HCT116 (cell line): ENCODE data around the gene UBE2S. TPM values are rescaled to one million over a fixed set of nuclear protein-coding genes. Genes with fewer than 3 reads are reported as not detected.

ENCODE experiments used
- ATAC-seq: fragments of 200-7000 bp; cut with Tn5 transposase; 2 replicates; pipeline ENCODE4 v1.9.1; 2020; ENCODE audit warnings: mild to moderate bottlenecking, moderate library complexity
- BruUV-seq: library from RNA; stranded (reverse); fragments of 400-500 nt; replicated peaks from 2 replicates; lab custom pipeline; 2021; lab: Mats Ljungman, UMichigan
- CTCF ChIA-PET: fragments of 300-600 bp; sonication (Branson Sonifier 250); formaldehyde crosslinking; loops from one replicate; lab custom pipeline; 2021; ENCODE audit warnings: antibody characterized with exemption; lab: Charles Lee
- POLR2A ChIA-PET: fragments of 300-600, 350-600 bp; sonication (Branson Sonifier 250); formaldehyde crosslinking; loops from one replicate; lab custom pipeline; 2021; ENCODE audit warnings: antibody characterized with exemption; lab: Charles Lee
- RAD21 ChIA-PET, 2 experiments: fragments of 300-600 bp; sonication (Branson Sonifier 250); formaldehyde crosslinking; loops; one replicate each; lab custom pipeline; 2023; ENCODE audit warnings: low total read pairs in 2 of 2; ENCODE audit not compliant: uncharacterized antibody in 2 of 2, unreplicated experiment in 2 of 2, low non-redundant PET in 1 of 2; lab: Charles Lee
- DNase-seq: peaks from one replicate; pipeline ENCODE4 v3.0.0-alpha.2; 2010; ENCODE audit warnings: low read depth, low spot score
- H2AFZ ChIP-seq: fragments of 200-600 bp; shearing (Covaris generic), sonication (generic); 2 replicates; pipeline ENCODE4 v1.6.1; 2017; ENCODE audit warnings: low read depth, mixed run types, mixed read lengths, antibody characterized with exemption, low read length; ENCODE audit not compliant: poor library complexity, severe bottlenecking
- H3K27ac ChIP-seq: 2 replicates; pipeline ENCODE4 v1.5.1; 2012; ENCODE audit warnings: low read depth, low read length
- H3K27me3 ChIP-seq: fragments of 200-600 bp; sonication (generic); 2 replicates; pipeline ENCODE4 v1.6.1; 2016; ENCODE audit warnings: mixed run types, low read length, mixed read lengths; ENCODE audit not compliant: insufficient read depth
- H3K36me3 ChIP-seq, 2 experiments: fragments of 200-500 bp in 1 of 2; fragments of 200-600 bp in 1 of 2; sonication (Bioruptor generic) in 1 of 2; sonication (generic) in 1 of 2; 2 replicates each; pipeline versions ENCODE4 v1.5.1 to v1.6.1; 2014 to 2016; ENCODE audit warnings: low read length in 2 of 2, inconsistent platforms in 1 of 2, mixed read lengths in 1 of 2, mixed run types in 1 of 2; ENCODE audit not compliant: insufficient read depth in 2 of 2, control insufficient read depth in 1 of 2
- H3K4me1 ChIP-seq, 2 experiments: fragments of 200-600 bp in 1 of 2; sonication (generic) in 1 of 2; 2 replicates each; pipeline versions ENCODE4 v1.5.1 to v1.6.1; 2012 to 2017; ENCODE audit warnings: low read length in 2 of 2, inconsistent platforms in 1 of 2, mild to moderate bottlenecking in 1 of 2, mixed read lengths in 1 of 2, mixed run types in 1 of 2, moderate library complexity in 1 of 2; ENCODE audit not compliant: insufficient read depth in 2 of 2, control insufficient read depth in 1 of 2
- H3K4me2 ChIP-seq: fragments of 200-600 bp; sonication (generic); 2 replicates; pipeline ENCODE4 v1.6.1; 2017; ENCODE audit warnings: mixed run types, low read length, mixed read lengths
- H3K4me3 ChIP-seq, 2 experiments: fragments of 200-600 bp in 1 of 2; sonication (generic) in 1 of 2; replicated peaks in 1 of 2; 2 replicates each; pipeline ENCODE4 v1.5.1; 2011 to 2016; ENCODE audit warnings: low read length in 2 of 2, control low read depth in 1 of 2, low read depth in 1 of 2, mild to moderate bottlenecking in 1 of 2, mixed read lengths in 1 of 2, mixed run types in 1 of 2
- H3K79me2 ChIP-seq: fragments of 200-600 bp; sonication (generic); 2 replicates; pipeline ENCODE4 v1.6.1; 2017; ENCODE audit warnings: mild to moderate bottlenecking, mixed run types, low read length, moderate library complexity, mixed read lengths; ENCODE audit not compliant: insufficient read depth
- H3K9ac ChIP-seq: fragments of 200-600 bp; sonication (generic); 2 replicates; pipeline ENCODE4 v1.6.1; 2016; ENCODE audit warnings: low read length, mixed read lengths
- H3K9me2 ChIP-seq: fragments of 200-600 bp; sonication (generic), shearing (Covaris generic); 2 replicates; pipeline ENCODE4 v1.6.1; 2017; ENCODE audit warnings: mixed run types, mild to moderate bottlenecking, moderate library complexity; ENCODE audit not compliant: insufficient read depth
- H3K9me3 ChIP-seq, 2 experiments: fragments of 200-500 bp in 1 of 2; fragments of 200-600 bp in 1 of 2; sonication (Bioruptor generic) in 1 of 2; sonication (generic) in 1 of 2; 2 replicates each; pipeline ENCODE4 v1.6.1; 2014 to 2017; ENCODE audit warnings: low read length in 2 of 2, mixed read lengths in 2 of 2, inconsistent platforms in 1 of 2, low read depth in 1 of 2, mild to moderate bottlenecking in 1 of 2, mixed run types in 1 of 2, moderate library complexity in 1 of 2; ENCODE audit not compliant: control insufficient read depth in 1 of 2, insufficient read depth in 1 of 2
- H4K20me1 ChIP-seq: fragments of 200-600 bp; sonication (generic), shearing (Covaris generic); 2 replicates; pipeline ENCODE4 v1.6.1; 2017; ENCODE audit warnings: mixed run types, mild to moderate bottlenecking, moderate library complexity; ENCODE audit not compliant: insufficient read depth
- CEBPB ChIP-seq: IDR thresholded peaks from 2 replicates; pipeline ENCODE4 v1.6.1; 2012; ENCODE audit warnings: low read depth
- EGR1 ChIP-seq: IDR thresholded peaks from 2 replicates; pipeline ENCODE4 v1.6.1; 2012; ENCODE audit warnings: low read depth
- ELF1 ChIP-seq: IDR thresholded peaks from 2 replicates; pipeline ENCODE4 v1.6.1; 2012; ENCODE audit warnings: low read depth, borderline replicate concordance
- EZH2 ChIP-seq: fragments of 200-600 bp; sonication (generic); IDR thresholded peaks from 2 replicates; pipeline ENCODE4 v1.6.1; 2017; ENCODE audit warnings: antibody characterized with exemption, mixed run types
- FOSL1 ChIP-seq: IDR thresholded peaks from 2 replicates; pipeline ENCODE4 v1.6.1; 2012; ENCODE audit warnings: low read depth
- JUND ChIP-seq: IDR thresholded peaks from 2 replicates; pipeline ENCODE4 v1.6.1; 2012
- POLR2AphosphoS5 ChIP-seq: IDR thresholded peaks from 2 replicates; pipeline ENCODE4 v1.6.1; 2011; ENCODE audit warnings: mild to moderate bottlenecking, low read depth, low read length, moderate library complexity
- SIN3A ChIP-seq: IDR thresholded peaks from 2 replicates; pipeline ENCODE4 v1.6.1; 2012; ENCODE audit warnings: low read depth
- SP1 ChIP-seq: IDR thresholded peaks from 2 replicates; pipeline ENCODE4 v1.6.1; 2012; ENCODE audit warnings: low read depth
- TCF7L2 ChIP-seq: IDR thresholded peaks from 2 replicates; pipeline ENCODE4 v1.7.0; 2011; ENCODE audit warnings: borderline replicate concordance, inconsistent platforms; ENCODE audit not compliant: insufficient read depth, insufficient read length; ENCODE audit errors: extremely low read depth
- YY1 ChIP-seq: IDR thresholded peaks from 2 replicates; pipeline ENCODE4 v1.6.1; 2011; ENCODE audit warnings: low read length, low read depth, moderate library complexity, mild to moderate bottlenecking; ENCODE audit not compliant: insufficient replicate concordance; ENCODE audit errors: extremely low read depth
- ZFX ChIP-seq: fragments of 450-650 bp; IDR thresholded peaks from 2 replicates; pipeline ENCODE4 v1.6.1; 2017
- ZNF274 ChIP-seq: fragments of 200-500 bp; sonication (Bioruptor generic); IDR thresholded peaks from 2 replicates; pipeline ENCODE4 v1.6.1; 2014; ENCODE audit warnings: mild to moderate bottlenecking, low read depth, low read length, inconsistent platforms
- intact Hi-C: fragments of 100-400 bp; cut with micrococcal nuclease; formaldehyde crosslinking; loops from 2 replicates; pipeline ENCODE4 v1.10.0; 2022
- total RNA-seq: library from RNA; stranded (reverse); gene quantifications from one replicate; pipeline ENCODE4 v1.2.1, GENCODE V29; 2021; ENCODE audit not compliant: unreplicated experiment
- TF ChIP-seq, protein P1 (sequence below), 3 experiments: fragments of 200-600 bp in 1 of 3; sonication (generic) in 1 of 3; IDR thresholded peaks in 2 of 3; conservative IDR thresholded peaks in 1 of 3; 2 replicates each; pipeline ENCODE4 v1.5.1; 2012 to 2017; ENCODE audit warnings: low read depth in 2 of 3, low read length in 2 of 3, antibody characterized with exemption in 1 of 3, borderline replicate concordance in 1 of 3, control low read depth in 1 of 3, mild to moderate bottlenecking in 1 of 3, mixed read lengths in 1 of 3, mixed run types in 1 of 3, moderate library complexity in 1 of 3; ENCODE audit not compliant: insufficient read depth in 1 of 3
- TF ChIP-seq, protein P2 (sequence below): IDR thresholded peaks from 2 replicates; pipeline ENCODE4 v1.6.1; 2012
- TF ChIP-seq, protein P3 (sequence below): IDR thresholded peaks from 2 replicates; pipeline ENCODE4 v1.6.1; 2012; ENCODE audit warnings: low read depth
- TF ChIP-seq, protein P4 (sequence below): IDR thresholded peaks from 2 replicates; pipeline ENCODE4 v1.6.1; 2012
- TF ChIP-seq, protein P5 (sequence below): IDR thresholded peaks from 2 replicates; pipeline ENCODE4 v1.6.1; 2011; ENCODE audit warnings: mild to moderate bottlenecking, low read length, moderate library complexity; ENCODE audit not compliant: insufficient replicate concordance; ENCODE audit errors: extremely low read depth

Gene UBE2S
- total RNA-seq, 1 experiment from 2014 or later = 515 TPM

DNA sequence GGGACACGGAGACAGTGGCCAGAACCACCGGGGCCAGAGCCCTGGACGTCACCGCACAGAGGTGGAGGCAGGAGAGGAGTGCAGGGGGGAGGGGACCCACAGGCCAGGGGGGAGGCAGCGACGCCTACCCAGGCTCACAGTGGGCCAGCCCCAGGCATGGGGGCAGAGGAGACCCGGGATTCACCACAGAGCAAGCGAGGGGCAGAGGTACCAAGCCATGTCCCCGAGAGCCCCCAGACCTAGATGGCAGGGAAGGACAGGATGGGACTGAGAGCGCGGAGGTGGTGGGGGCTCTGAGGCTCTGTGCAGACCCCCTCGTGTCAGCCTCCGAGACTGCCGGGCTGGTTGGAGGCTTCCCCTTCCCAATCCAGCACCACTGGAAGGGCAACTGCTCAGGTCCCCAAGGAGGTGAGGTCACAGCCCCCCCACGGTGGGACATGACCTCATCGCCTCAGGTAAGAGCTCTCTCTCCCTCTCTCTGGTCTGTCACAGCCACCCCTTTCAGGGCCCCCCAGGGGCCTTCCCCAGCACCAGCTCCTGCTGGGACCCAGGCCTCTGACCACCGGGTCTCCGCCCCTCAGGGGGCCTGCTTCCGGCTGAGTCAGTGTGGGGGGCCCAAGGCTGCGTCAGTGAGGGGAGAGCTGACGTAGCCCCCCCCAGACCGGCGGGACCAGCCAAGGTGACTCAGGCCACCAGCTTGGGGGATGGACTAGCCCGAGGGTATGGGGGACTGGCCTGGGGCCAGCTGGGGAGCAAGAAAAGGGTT lies 35.1 kb downstream of the UBE2S start:
- Histone ChIP-seq H3K27ac (no peak overlapping the region; the same call in 1 of the 2 replicates), H3K4me1 (peaks cover 25 to 61% of the 10 kb centered on the region in 2 experiments; a peak in 3 of 4 replicates), H3K36me3 (no peaks in the 10 kb centered on the region), H3K9me2 (no peaks in the 10 kb centered on the region), H3K9me3 (no peaks in the 10 kb centered on the region), H3K27me3 (no peaks in the 10 kb centered on the region), H3K4me3 (no peak overlapping the region), H3K79me2 (no peaks in the 10 kb centered on the region), H4K20me1 (no peaks in the 10 kb centered on the region), H2AFZ (no peak overlapping the region), H3K4me2 (no peak overlapping the region), H3K9ac (no peak overlapping the region)
- CTCF ChIA-PET = no interaction called here
- ATAC-seq (no peak), DNase-seq (no peak)
- TF ChIP-seq, protein P1, sequence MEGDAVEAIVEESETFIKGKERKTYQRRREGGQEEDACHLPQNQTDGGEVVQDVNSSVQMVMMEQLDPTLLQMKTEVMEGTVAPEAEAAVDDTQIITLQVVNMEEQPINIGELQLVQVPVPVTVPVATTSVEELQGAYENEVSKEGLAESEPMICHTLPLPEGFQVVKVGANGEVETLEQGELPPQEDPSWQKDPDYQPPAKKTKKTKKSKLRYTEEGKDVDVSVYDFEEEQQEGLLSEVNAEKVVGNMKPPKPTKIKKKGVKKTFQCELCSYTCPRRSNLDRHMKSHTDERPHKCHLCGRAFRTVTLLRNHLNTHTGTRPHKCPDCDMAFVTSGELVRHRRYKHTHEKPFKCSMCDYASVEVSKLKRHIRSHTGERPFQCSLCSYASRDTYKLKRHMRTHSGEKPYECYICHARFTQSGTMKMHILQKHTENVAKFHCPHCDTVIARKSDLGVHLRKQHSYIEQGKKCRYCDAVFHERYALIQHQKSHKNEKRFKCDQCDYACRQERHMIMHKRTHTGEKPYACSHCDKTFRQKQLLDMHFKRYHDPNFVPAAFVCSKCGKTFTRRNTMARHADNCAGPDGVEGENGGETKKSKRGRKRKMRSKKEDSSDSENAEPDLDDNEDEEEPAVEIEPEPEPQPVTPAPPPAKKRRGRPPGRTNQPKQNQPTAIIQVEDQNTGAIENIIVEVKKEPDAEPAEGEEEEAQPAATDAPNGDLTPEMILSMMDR (IDR thresholded peaks at IDR 0.05 in 2 of 3, conservative IDR thresholded peaks at IDR 0.05 in 1 of 3; ENCODE audit: borderline replicate concordance in 1 of 3, insufficient read depth in 1 of 3, low read depth in 2 of 3, low read length in 2 of 3) = no peak
- TF ChIP-seq ZFX (no peak), FOSL1 (no peak), SIN3A (no peak), EZH2 (no peak), JUND (no peak), POLR2AphosphoS5 (no peak), ELF1 (no peak), ZNF274 (no peak), YY1 (no peak), CEBPB (no peak), EGR1 (no peak), TCF7L2 (no peak), SP1 (no peak)
- TF ChIP-seq, protein P2, sequence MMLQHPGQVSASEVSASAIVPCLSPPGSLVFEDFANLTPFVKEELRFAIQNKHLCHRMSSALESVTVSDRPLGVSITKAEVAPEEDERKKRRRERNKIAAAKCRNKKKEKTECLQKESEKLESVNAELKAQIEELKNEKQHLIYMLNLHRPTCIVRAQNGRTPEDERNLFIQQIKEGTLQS = no peak
- TF ChIP-seq, protein P3, sequence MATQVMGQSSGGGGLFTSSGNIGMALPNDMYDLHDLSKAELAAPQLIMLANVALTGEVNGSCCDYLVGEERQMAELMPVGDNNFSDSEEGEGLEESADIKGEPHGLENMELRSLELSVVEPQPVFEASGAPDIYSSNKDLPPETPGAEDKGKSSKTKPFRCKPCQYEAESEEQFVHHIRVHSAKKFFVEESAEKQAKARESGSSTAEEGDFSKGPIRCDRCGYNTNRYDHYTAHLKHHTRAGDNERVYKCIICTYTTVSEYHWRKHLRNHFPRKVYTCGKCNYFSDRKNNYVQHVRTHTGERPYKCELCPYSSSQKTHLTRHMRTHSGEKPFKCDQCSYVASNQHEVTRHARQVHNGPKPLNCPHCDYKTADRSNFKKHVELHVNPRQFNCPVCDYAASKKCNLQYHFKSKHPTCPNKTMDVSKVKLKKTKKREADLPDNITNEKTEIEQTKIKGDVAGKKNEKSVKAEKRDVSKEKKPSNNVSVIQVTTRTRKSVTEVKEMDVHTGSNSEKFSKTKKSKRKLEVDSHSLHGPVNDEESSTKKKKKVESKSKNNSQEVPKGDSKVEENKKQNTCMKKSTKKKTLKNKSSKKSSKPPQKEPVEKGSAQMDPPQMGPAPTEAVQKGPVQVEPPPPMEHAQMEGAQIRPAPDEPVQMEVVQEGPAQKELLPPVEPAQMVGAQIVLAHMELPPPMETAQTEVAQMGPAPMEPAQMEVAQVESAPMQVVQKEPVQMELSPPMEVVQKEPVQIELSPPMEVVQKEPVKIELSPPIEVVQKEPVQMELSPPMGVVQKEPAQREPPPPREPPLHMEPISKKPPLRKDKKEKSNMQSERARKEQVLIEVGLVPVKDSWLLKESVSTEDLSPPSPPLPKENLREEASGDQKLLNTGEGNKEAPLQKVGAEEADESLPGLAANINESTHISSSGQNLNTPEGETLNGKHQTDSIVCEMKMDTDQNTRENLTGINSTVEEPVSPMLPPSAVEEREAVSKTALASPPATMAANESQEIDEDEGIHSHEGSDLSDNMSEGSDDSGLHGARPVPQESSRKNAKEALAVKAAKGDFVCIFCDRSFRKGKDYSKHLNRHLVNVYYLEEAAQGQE = no peak
- TF ChIP-seq, protein P4, sequence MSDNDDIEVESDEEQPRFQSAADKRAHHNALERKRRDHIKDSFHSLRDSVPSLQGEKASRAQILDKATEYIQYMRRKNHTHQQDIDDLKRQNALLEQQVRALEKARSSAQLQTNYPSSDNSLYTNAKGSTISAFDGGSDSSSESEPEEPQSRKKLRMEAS = no peak
- TF ChIP-seq, protein P5, sequence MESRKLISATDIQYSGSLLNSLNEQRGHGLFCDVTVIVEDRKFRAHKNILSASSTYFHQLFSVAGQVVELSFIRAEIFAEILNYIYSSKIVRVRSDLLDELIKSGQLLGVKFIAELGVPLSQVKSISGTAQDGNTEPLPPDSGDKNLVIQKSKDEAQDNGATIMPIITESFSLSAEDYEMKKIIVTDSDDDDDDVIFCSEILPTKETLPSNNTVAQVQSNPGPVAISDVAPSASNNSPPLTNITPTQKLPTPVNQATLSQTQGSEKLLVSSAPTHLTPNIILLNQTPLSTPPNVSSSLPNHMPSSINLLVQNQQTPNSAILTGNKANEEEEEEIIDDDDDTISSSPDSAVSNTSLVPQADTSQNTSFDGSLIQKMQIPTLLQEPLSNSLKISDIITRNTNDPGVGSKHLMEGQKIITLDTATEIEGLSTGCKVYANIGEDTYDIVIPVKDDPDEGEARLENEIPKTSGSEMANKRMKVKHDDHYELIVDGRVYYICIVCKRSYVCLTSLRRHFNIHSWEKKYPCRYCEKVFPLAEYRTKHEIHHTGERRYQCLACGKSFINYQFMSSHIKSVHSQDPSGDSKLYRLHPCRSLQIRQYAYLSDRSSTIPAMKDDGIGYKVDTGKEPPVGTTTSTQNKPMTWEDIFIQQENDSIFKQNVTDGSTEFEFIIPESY = no peak
- RAD21 ChIA-PET = no interaction called here
- POLR2A ChIA-PET = interaction anchor here (1.0 kb wide), 1 partner anchor 12 kb away, joined by 5 read pairs; the partner anchor contains the start of gene TMEM238
- BruUV-seq = no TSS peak
- intact Hi-C loops = no loop called here
